Mesenchymal stem cell (in vitro differentiated cells and primary cell): Measurements from ENCODE around the gene UBALD2.
"Not testable (repeated sequence)": the region's sequence is repeated elsewhere in the genome, so short reads cannot be mapped to it uniquely, and the experiment has no call there.

Experiments used
- DNase-seq: peaks from one replicate; pipeline ENCODE4 v3.0.0-alpha.2; 2013
- H2AFZ ChIP-seq: one replicate; pipeline ENCODE4 v1.6.1; 2013; ENCODE audit warnings: low read depth, mild to moderate bottlenecking, control low read depth, inconsistent platforms, low read length, moderate library complexity
- H2AK5ac ChIP-seq: 2 replicates; pipeline ENCODE4 v1.6.1; 2013; ENCODE audit warnings: low read length, moderate library complexity, mild to moderate bottlenecking, inconsistent platforms; ENCODE audit not compliant: severe bottlenecking
- H2BK120ac ChIP-seq: one replicate; pipeline ENCODE4 v1.6.1; 2013; ENCODE audit warnings: low read depth, mild to moderate bottlenecking, inconsistent platforms, low read length, moderate library complexity
- H2BK12ac ChIP-seq, 2 experiments: one replicate each; pipeline ENCODE4 v1.6.1; 2013; ENCODE audit warnings: inconsistent platforms in 2 of 2, low read length in 2 of 2, mild to moderate bottlenecking in 2 of 2, moderate library complexity in 2 of 2, control low read depth in 1 of 2
- H2BK15ac ChIP-seq: one replicate; pipeline ENCODE4 v1.6.1; 2013; ENCODE audit warnings: mild to moderate bottlenecking, low read depth, inconsistent platforms; ENCODE audit not compliant: poor library complexity, severe bottlenecking
- H2BK5ac ChIP-seq: 2 replicates; pipeline ENCODE4 v1.6.1; 2013; ENCODE audit warnings: low read depth, mild to moderate bottlenecking, low read length, control low read depth, inconsistent platforms; ENCODE audit not compliant: poor library complexity, severe bottlenecking
- H3K14ac ChIP-seq, 2 experiments: one replicate each; pipeline ENCODE4 v1.6.1; 2013; ENCODE audit warnings: inconsistent platforms in 2 of 2, low read length in 2 of 2, control low read depth in 1 of 2, mild to moderate bottlenecking in 1 of 2, moderate library complexity in 1 of 2
- H3K18ac ChIP-seq, 2 experiments: one replicate each; pipeline ENCODE4 v1.6.1; 2013; ENCODE audit warnings: inconsistent platforms in 2 of 2, low read length in 2 of 2, control low read depth in 1 of 2, low read depth in 1 of 2, mild to moderate bottlenecking in 1 of 2
- H3K23ac ChIP-seq, 2 experiments: one replicate each; pipeline ENCODE4 v1.6.1; 2013; ENCODE audit warnings: inconsistent platforms in 2 of 2, low read length in 2 of 2, mild to moderate bottlenecking in 2 of 2, moderate library complexity in 2 of 2, control low read depth in 1 of 2
- H3K27ac ChIP-seq: 2 replicates; pipeline ENCODE4 v1.5.1; 2013; ENCODE audit warnings: mild to moderate bottlenecking, moderate library complexity, low read length, control low read depth, inconsistent platforms; ENCODE audit not compliant: poor library complexity, severe bottlenecking
- H3K27me3 ChIP-seq, 2 experiments: 2 replicates each; pipeline versions ENCODE4 v1.6.1 to v1.7.0; 2013; ENCODE audit warnings: low read length in 2 of 2, mild to moderate bottlenecking in 2 of 2, moderate library complexity in 2 of 2, control low read depth in 1 of 2, inconsistent platforms in 1 of 2; ENCODE audit not compliant: control insufficient read depth in 1 of 2, insufficient read depth in 1 of 2
- H3K36me3 ChIP-seq, 2 experiments: 2 replicates each; pipeline versions ENCODE4 v1.6.1 to v1.7.0; 2013; ENCODE audit warnings: low read length in 2 of 2, control low read depth in 1 of 2, inconsistent platforms in 1 of 2, low read depth in 1 of 2, mild to moderate bottlenecking in 1 of 2; ENCODE audit not compliant: insufficient read depth in 2 of 2, control insufficient read depth in 1 of 2
- H3K4ac ChIP-seq, 2 experiments: one replicate each; pipeline ENCODE4 v1.6.1; 2013; ENCODE audit warnings: inconsistent platforms in 2 of 2, low read length in 2 of 2, mild to moderate bottlenecking in 2 of 2, moderate library complexity in 2 of 2, control low read depth in 1 of 2, low read depth in 1 of 2
- H3K4me1 ChIP-seq: 2 replicates; pipeline ENCODE4 v1.6.1; 2013; ENCODE audit warnings: low read depth, low read length, control low read depth; ENCODE audit not compliant: control insufficient read depth, insufficient read depth
- H3K4me2 ChIP-seq: 2 replicates; pipeline ENCODE4 v1.6.1; 2013; ENCODE audit warnings: low read length, mild to moderate bottlenecking, inconsistent platforms; ENCODE audit not compliant: poor library complexity, severe bottlenecking
- H3K4me3 ChIP-seq, 2 experiments: 2 replicates each; pipeline versions ENCODE4 v1.5.1 to v1.7.0; 2013; ENCODE audit warnings: low read length in 2 of 2, mild to moderate bottlenecking in 2 of 2, control low read depth in 1 of 2, low read depth in 1 of 2; ENCODE audit not compliant: insufficient read depth in 1 of 2
- H3K79me1 ChIP-seq: replicated peaks from 2 replicates; pipeline ENCODE4 v1.6.1; 2013; ENCODE audit warnings: mild to moderate bottlenecking, control low read depth, low read length, inconsistent platforms; ENCODE audit not compliant: poor library complexity, severe bottlenecking
- H3K9ac ChIP-seq: 2 replicates; pipeline ENCODE4 v1.7.0; 2013; ENCODE audit warnings: mild to moderate bottlenecking, low read length, moderate library complexity
- H3K9me3 ChIP-seq: 2 replicates; pipeline ENCODE4 v1.7.0; 2013; ENCODE audit warnings: mild to moderate bottlenecking, low read length; ENCODE audit not compliant: control insufficient read depth
- H4K8ac ChIP-seq: one replicate; pipeline ENCODE4 v1.6.1; 2013; ENCODE audit warnings: inconsistent platforms, mild to moderate bottlenecking, low read length, moderate library complexity
- H4K91ac ChIP-seq: one replicate; pipeline ENCODE4 v1.6.1; 2013; ENCODE audit warnings: mild to moderate bottlenecking, low read length, inconsistent platforms
- WGBS: methylation state at CpG from one replicate; pipeline ENCODE4 v1.1.7; 2013; ENCODE audit warnings: mixed read lengths; 5-methylcytosine and 5-hydroxymethylcytosine counted together

The UBALD2 gene

GRCh38 chr17:76297436-76297835 is 32.3 kb downstream of the UBALD2 start:
- Histone ChIP-seq H3K4me3 (no peak overlapping the region), H3K27ac (no peak overlapping the region), H3K18ac (no peak overlapping the region), H2BK12ac (no peak overlapping the region), H2BK120ac (no peak overlapping the region), H2AK5ac (no peak overlapping the region), H3K4ac (no peak overlapping the region), H2AFZ (no peak overlapping the region), H3K9ac (no peak overlapping the region), H3K27me3 (no peaks in the 10 kb centered on the region), H3K36me3 (peaks cover 8 to 9% of the 10 kb centered on the region in 2 experiments), H4K91ac (no peak overlapping the region), H3K23ac (no peak overlapping the region), H3K9me3 (no peaks in the 10 kb centered on the region), H3K14ac (no peak overlapping the region), H2BK15ac (no peak overlapping the region), H3K79me1 (no peaks in the 10 kb centered on the region), H4K8ac (no peak overlapping the region), H2BK5ac (no peak overlapping the region), H3K4me1 (no peaks in the 10 kb centered on the region), H3K4me2 (no peak overlapping the region)
- no peak for DNase-seq
- 90% methylated on average over 2 of the region's 3 CpGs for WGBS

GRCh38 chr17:76304226-76305134 is 39.3 kb downstream of the UBALD2 start:
- 84% methylated on average over 11 of the region's 17 CpGs for WGBS
- Histone ChIP-seq H3K79me1 (peaks cover 4% of the 10 kb centered on the region), H3K9me3 (no peaks in the 10 kb centered on the region), H2AK5ac (no peak overlapping the region), H3K27me3 (no peaks in the 10 kb centered on the region), H3K9ac (no peak overlapping the region), H4K91ac (no peak overlapping the region), H2AFZ (no peak overlapping the region), H2BK15ac (no peak overlapping the region), H4K8ac (no peak overlapping the region), H2BK120ac (no peak overlapping the region), H3K4me2 (no peak overlapping the region), H3K18ac (no peak overlapping the region), H3K4me1 (no peaks in the 10 kb centered on the region), H2BK5ac (no peak overlapping the region), H2BK12ac (no peak overlapping the region), H3K36me3 (peaks cover 6 to 26% of the 10 kb centered on the region in 2 experiments), H3K4me3 (no peak overlapping the region), H3K27ac (no peak overlapping the region), H3K4ac (no peak overlapping the region), H3K23ac (no peak overlapping the region), H3K14ac (no peak overlapping the region)
- DNase-seq = no peak

- not testable (repeated sequence) for H3K79me1 ChIP-seq, H4K8ac ChIP-seq, H3K27me3 ChIP-seq, H3K9me3 ChIP-seq, H3K4me2 ChIP-seq, H2BK5ac ChIP-seq, H3K4me1 ChIP-seq, H4K91ac ChIP-seq, H3K4me3 ChIP-seq, H3K23ac ChIP-seq, H3K27ac ChIP-seq, H2AK5ac ChIP-seq, H2BK15ac ChIP-seq, H2BK12ac ChIP-seq, H3K4ac ChIP-seq, H2BK120ac ChIP-seq, H2AFZ ChIP-seq, H3K14ac ChIP-seq, DNase-seq, H3K18ac ChIP-seq, H3K9ac ChIP-seq
- WGBS = over 99% methylated on average over 3 of the region's 3 CpGs
- peaks cover 9 to 26% of the 10 kb centered on the region in 2 experiments for H3K36me3 ChIP-seq
Measured at GRCh38 chr17:76305135-76305454, 39.9 kb downstream of the UBALD2 start.

GRCh38 chr17:76307299-76307965 is 42.3 kb downstream of the UBALD2 start:
- Histone ChIP-seq H2BK120ac (no peak overlapping the region), H3K4me1 (no peaks in the 10 kb centered on the region), H4K91ac (peak overlapping the region; percentile 56), H3K79me1 (peaks cover 6% of the 10 kb centered on the region), H2BK12ac (no peak overlapping the region), H3K4ac (no peak overlapping the region), H4K8ac (no peak overlapping the region), H3K23ac (no peak overlapping the region), H3K9ac (no peak overlapping the region), H2BK15ac (no peak overlapping the region), H3K4me3 (peak overlapping the region in 1 of 2 experiments; percentile 36), H2AK5ac (no peak overlapping the region), H3K27me3 (no peaks in the 10 kb centered on the region), H2BK5ac (no peak overlapping the region), H3K18ac (no peak overlapping the region), H3K27ac (no peak overlapping the region), H3K9me3 (no peaks in the 10 kb centered on the region), H3K4me2 (no peak overlapping the region), H3K14ac (no peak overlapping the region), H2AFZ (no peak overlapping the region), H3K36me3 (peaks cover 30 to 33% of the 10 kb centered on the region in 2 experiments)
- DNase-seq = no peak
- 97% methylated on average over 58 of the region's 58 CpGs for WGBS
